GM12872 (cell line): ENCODE results near the gene CNGA4.

ENCODE experiments used
- TF ChIP-seq, protein P1 (sequence below): IDR thresholded peaks from 3 replicates; pipeline ENCODE4 v1.5.1; 2011; ENCODE audit warnings: low read depth, mild to moderate bottlenecking, low read length, moderate library complexity; ENCODE audit not compliant: insufficient read depth

Gene CNGA4

DNA sequence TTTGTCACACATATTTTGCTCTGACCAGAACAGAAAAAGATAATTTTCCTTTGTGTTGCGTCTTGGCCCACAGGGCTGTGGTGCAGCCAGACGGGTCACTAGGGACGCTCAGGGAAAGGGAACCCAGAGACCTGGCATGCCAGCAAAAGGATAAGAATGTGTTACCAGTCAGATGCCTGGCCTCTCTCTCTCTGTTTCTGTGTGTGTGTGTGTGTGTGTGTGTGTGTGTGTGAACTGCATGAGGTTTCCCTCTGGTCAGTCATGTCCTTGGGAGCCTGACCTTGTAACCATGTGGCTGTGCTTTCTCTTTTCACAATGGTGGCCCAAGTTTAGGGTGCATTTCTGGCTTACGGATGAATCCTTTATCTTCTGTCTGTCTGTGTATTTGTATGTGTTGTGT, 46.1 kb downstream of the CNGA4 start:
- TF ChIP-seq, protein P1, sequence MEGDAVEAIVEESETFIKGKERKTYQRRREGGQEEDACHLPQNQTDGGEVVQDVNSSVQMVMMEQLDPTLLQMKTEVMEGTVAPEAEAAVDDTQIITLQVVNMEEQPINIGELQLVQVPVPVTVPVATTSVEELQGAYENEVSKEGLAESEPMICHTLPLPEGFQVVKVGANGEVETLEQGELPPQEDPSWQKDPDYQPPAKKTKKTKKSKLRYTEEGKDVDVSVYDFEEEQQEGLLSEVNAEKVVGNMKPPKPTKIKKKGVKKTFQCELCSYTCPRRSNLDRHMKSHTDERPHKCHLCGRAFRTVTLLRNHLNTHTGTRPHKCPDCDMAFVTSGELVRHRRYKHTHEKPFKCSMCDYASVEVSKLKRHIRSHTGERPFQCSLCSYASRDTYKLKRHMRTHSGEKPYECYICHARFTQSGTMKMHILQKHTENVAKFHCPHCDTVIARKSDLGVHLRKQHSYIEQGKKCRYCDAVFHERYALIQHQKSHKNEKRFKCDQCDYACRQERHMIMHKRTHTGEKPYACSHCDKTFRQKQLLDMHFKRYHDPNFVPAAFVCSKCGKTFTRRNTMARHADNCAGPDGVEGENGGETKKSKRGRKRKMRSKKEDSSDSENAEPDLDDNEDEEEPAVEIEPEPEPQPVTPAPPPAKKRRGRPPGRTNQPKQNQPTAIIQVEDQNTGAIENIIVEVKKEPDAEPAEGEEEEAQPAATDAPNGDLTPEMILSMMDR, result no peak
